ENCODE data around the gene MTHFR.

MTHFR gene

GRCh38 chr1:11800756-11801433, 4.9 kb downstream of the MTHFR start:
- no peak for TF ChIP-seq JUND (IDR thresholded peaks at IDR 0.05; ENCODE audit: low read depth)
- DNase-seq (ENCODE audit: low read depth in 1 of 2, low spot score in 1 of 2) = no peak

GRCh38 chr1:11800391-11800755, 5.4 kb downstream of the MTHFR start:
- no peak for TF ChIP-seq JUND (IDR thresholded peaks at IDR 0.05; ENCODE audit: low read depth)
- DNase-seq (ENCODE audit: low read depth in 1 of 2, low spot score in 1 of 2) = no peak
- in situ Hi-C loops (cut with HindIII; ENCODE audit: low pct_unique_long_range_greater_than_20kb, low sequenced_read_pairs) = no loop called here

More at GRCh38 chr1:11800756-11801433, 4.9 kb downstream of the MTHFR start:
- in situ Hi-C loops (cut with HindIII; ENCODE audit: low pct_unique_long_range_greater_than_20kb, low sequenced_read_pairs) = no loop called here

GRCh38 chr1:11799896-11800295, 5.9 kb downstream of the MTHFR start:
- in situ Hi-C loops (cut with HindIII; ENCODE audit: low pct_unique_long_range_greater_than_20kb, low sequenced_read_pairs) = no loop called here

GRCh38 chr1:11799099-11799498, 6.7 kb downstream of the MTHFR start:
- in situ Hi-C loops (cut with HindIII; ENCODE audit: low pct_unique_long_range_greater_than_20kb, low sequenced_read_pairs) = no loop called here
- TF ChIP-seq JUND (IDR thresholded peaks at IDR 0.05; ENCODE audit: low read depth) = no peak
- DNase-seq (ENCODE audit: low read depth in 1 of 2, low spot score in 1 of 2) = no peak

More at GRCh38 chr1:11799896-11800295, 5.9 kb downstream of the MTHFR start:
- DNase-seq (ENCODE audit: low read depth in 1 of 2, low spot score in 1 of 2) = no peak
- TF ChIP-seq JUND (IDR thresholded peaks at IDR 0.05; ENCODE audit: low read depth) = no peak

- DNase-seq (ENCODE audit: low read depth in 1 of 2, low spot score in 1 of 2) = no peak
- in situ Hi-C loops (cut with HindIII; ENCODE audit: low pct_unique_long_range_greater_than_20kb, low sequenced_read_pairs) = no loop called here
- TF ChIP-seq JUND (IDR thresholded peaks at IDR 0.05; ENCODE audit: low read depth) = no peak
Observed at GRCh38 chr1:11797525-11798216, 8.1 kb downstream of the MTHFR start.

- TF ChIP-seq JUND (IDR thresholded peaks at IDR 0.05; ENCODE audit: low read depth) = no peak
- DNase-seq (ENCODE audit: low read depth in 1 of 2, low spot score in 1 of 2) = no peak
- in situ Hi-C loops (cut with HindIII; ENCODE audit: low pct_unique_long_range_greater_than_20kb, low sequenced_read_pairs) = no loop called here
Observed at GRCh38 chr1:11796036-11796828, 9.5 kb downstream of the MTHFR start.

GRCh38 chr1:11795238-11795890, 10.4 kb downstream of the MTHFR start:
- TF ChIP-seq JUND (IDR thresholded peaks at IDR 0.05; ENCODE audit: low read depth) = no peak
- in situ Hi-C loops (cut with HindIII; ENCODE audit: low pct_unique_long_range_greater_than_20kb, low sequenced_read_pairs) = no loop called here
- DNase-seq (ENCODE audit: low read depth in 1 of 2, low spot score in 1 of 2) = no peak

GRCh38 chr1:11794446-11795237, 11.1 kb downstream of the MTHFR start:
- in situ Hi-C loops (cut with HindIII; ENCODE audit: low pct_unique_long_range_greater_than_20kb, low sequenced_read_pairs) = no loop called here
- TF ChIP-seq JUND (IDR thresholded peaks at IDR 0.05; ENCODE audit: low read depth) = no peak
- DNase-seq (ENCODE audit: low read depth in 1 of 2, low spot score in 1 of 2) = peak in 1 of 2 experiments; percentile 48

GRCh38 chr1:11793819-11794218, 11.9 kb downstream of the MTHFR start:
- DNase-seq (ENCODE audit: low read depth in 1 of 2, low spot score in 1 of 2) = no peak
- no peak for TF ChIP-seq JUND (IDR thresholded peaks at IDR 0.05; ENCODE audit: low read depth)
- in situ Hi-C loops (cut with HindIII; ENCODE audit: low pct_unique_long_range_greater_than_20kb, low sequenced_read_pairs) = no loop called here

- no peak for TF ChIP-seq JUND (IDR thresholded peaks at IDR 0.05; ENCODE audit: low read depth)
- DNase-seq (ENCODE audit: low read depth in 1 of 2, low spot score in 1 of 2) = no peak
- in situ Hi-C loops (cut with HindIII; ENCODE audit: low pct_unique_long_range_greater_than_20kb, low sequenced_read_pairs) = no loop called here
Observed at GRCh38 chr1:11792106-11792505, 13.7 kb downstream of the MTHFR start.

- in situ Hi-C loops (cut with HindIII; ENCODE audit: low pct_unique_long_range_greater_than_20kb, low sequenced_read_pairs) = no loop called here
- no peak for DNase-seq (ENCODE audit: low read depth in 1 of 2, low spot score in 1 of 2)
- TF ChIP-seq JUND (IDR thresholded peaks at IDR 0.05; ENCODE audit: low read depth) = no peak
Observed at GRCh38 chr1:11790880-11791715, 14.7 kb downstream of the MTHFR start.

Measured in T47D (cell line).